22Rv1 (cell line): ENCODE results near the gene GAS6.
"Not testable (repeated sequence)": the region's sequence is repeated elsewhere in the genome, so short reads cannot be mapped to it uniquely, and the experiment has no call there.

Source experiments
- H3K27ac ChIP-seq: fragments of 450-650 bp; 2 replicates; pipeline ENCODE4 v1.5.1; 2017
- ZFX ChIP-seq: fragments of 450-650 bp; IDR thresholded peaks from 2 replicates; pipeline ENCODE4 v1.6.1; 2017; ENCODE audit warnings: antibody characterized with exemption, borderline replicate concordance
- TF ChIP-seq, protein P1 (sequence below): fragments of 450-650 bp; IDR thresholded peaks from 2 replicates; pipeline ENCODE4 v1.5.1; 2017; ENCODE audit warnings: mild to moderate bottlenecking

GAS6 gene

DNA sequence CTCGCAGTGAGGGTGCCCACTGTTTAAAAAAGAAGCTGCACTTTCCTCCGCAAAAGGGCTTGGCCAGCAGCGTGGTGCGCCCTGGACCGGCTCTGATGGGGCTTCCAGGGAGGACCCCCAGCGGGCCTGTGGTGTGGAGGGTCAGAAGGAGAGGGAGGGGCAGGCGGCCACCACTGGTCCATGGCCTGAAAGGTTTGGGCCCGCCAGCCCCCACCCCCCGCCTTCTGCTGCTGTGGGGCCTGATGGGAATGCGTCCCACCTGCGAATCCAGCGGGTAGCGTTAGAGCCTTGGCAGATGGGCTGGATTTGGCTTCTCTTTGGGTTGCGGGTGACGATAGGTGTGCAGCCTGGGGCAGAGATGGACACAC, 70.2 kb downstream of the GAS6 start:
- no peak overlapping the region for H3K27ac ChIP-seq

DNA sequence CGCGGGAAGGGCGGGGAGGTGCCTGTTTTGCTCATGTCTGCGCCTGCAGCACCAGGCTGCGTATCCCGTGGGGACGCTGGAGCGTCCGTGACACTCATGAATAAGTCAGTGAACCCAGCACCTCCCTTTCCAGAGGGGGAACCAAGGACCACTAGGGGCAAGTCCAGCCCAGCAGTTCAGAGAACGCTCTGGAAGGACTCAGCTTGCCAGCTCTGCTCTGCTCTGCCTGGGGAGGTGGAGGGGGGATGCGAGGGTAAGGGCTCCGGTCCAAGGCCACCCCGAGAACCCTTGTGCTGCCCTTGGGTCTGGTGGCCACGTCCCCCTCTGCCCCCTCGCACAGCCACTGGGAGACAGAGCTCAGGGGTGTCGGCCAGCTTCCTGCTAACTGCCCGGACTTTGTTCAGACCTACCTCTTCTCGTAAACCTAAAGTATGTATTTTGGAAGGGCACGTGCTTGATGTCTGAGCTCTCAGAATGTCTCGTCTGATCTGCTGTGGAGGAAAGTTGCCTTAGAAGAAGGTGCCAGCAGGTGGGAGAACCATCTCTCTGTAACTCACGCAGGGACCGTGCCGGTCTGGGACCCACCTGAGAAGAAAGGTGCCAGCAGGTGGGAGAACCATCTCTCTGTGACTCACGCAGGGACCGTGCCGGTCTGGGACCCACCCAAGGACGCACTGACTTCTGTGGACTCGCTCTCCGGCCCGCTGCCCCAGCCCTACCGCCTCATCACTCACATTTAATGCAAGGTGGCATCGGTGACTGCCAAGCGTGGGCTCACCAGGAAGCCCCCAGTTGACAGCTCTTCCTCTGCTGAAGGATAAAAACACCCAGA, 70.8 kb downstream of the GAS6 start:
- TF ChIP-seq, protein P1, sequence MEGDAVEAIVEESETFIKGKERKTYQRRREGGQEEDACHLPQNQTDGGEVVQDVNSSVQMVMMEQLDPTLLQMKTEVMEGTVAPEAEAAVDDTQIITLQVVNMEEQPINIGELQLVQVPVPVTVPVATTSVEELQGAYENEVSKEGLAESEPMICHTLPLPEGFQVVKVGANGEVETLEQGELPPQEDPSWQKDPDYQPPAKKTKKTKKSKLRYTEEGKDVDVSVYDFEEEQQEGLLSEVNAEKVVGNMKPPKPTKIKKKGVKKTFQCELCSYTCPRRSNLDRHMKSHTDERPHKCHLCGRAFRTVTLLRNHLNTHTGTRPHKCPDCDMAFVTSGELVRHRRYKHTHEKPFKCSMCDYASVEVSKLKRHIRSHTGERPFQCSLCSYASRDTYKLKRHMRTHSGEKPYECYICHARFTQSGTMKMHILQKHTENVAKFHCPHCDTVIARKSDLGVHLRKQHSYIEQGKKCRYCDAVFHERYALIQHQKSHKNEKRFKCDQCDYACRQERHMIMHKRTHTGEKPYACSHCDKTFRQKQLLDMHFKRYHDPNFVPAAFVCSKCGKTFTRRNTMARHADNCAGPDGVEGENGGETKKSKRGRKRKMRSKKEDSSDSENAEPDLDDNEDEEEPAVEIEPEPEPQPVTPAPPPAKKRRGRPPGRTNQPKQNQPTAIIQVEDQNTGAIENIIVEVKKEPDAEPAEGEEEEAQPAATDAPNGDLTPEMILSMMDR = no peak
- no peak overlapping the region for H3K27ac ChIP-seq

More for the DNA sequence above, 70.2 kb downstream of the GAS6 start:
- TF ChIP-seq, protein P1 = no peak
- TF ChIP-seq ZFX = no peak

DNA sequence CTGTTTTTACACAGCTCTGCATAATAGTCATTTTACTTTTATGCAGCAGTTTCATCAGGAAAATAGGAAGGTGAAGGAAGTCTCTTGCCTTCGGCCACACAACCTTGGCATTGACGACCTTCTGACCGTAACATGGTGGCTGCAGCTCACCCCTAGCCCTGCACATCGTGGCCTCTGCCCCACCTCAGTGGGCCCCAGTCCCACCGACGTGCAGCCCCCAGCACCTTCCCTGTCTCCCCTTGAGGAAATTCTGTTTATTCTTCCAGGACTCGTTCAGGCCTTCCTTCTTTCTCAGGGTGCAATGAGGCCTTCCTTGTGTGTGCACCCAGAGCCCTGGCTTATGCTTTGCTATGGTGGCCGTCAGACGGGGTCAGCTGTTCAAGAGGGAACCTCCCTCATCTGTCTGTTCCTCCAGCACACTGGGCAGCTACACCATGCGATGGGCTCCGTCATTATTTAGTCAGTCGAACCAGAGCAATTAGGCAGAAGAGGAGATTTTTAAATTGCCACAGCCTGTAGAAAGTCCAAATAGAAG, 71.6 kb downstream of the GAS6 start:
- no peak overlapping the region for H3K27ac ChIP-seq
- TF ChIP-seq, protein P1 = no peak
- no peak for TF ChIP-seq ZFX

DNA sequence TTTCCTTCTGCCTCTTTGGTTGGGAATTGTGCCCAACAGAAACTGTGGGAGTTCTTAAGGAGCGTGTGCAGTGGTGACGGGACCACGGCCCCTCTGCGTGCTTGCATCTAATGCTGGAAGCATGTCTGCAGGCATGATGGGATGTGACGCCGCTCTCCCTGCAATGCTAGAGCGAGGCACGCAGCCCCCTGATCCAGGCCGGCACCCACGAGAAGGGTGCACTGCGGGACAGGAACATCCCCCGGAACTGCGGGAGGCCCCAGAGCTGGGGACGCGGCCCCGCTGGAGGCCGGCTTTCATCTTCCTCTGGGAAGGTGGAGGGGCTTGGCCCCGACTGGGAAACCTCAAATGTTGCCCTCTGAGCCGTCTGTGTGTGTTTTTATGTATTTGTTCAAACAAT, 72.1 kb downstream of the GAS6 start:
- H3K27ac ChIP-seq = no peak overlapping the region
- TF ChIP-seq, protein P1 = no peak
- no peak for TF ChIP-seq ZFX

DNA sequence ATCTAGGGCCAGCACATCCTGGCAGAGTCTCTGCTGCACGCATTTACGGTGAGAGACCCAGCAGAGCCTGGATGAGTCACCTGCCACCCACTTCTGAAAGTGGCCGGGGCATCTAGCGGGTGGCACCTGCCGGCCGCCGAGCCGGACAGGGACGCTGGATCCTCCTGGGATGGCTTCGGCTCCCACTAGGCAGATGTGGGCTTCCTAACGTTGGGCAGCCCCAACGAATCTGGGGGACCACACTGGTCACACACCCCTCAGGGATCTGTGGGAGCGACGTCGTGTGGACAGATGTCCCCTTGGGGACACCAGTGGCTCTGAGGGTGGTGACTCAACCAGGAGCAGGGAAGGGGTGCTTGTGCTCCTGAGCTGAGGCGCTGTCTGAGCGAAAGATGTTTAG, 72.7 kb downstream of the GAS6 start:
- TF ChIP-seq, protein P1 = no peak
- TF ChIP-seq ZFX = no peak

DNA sequence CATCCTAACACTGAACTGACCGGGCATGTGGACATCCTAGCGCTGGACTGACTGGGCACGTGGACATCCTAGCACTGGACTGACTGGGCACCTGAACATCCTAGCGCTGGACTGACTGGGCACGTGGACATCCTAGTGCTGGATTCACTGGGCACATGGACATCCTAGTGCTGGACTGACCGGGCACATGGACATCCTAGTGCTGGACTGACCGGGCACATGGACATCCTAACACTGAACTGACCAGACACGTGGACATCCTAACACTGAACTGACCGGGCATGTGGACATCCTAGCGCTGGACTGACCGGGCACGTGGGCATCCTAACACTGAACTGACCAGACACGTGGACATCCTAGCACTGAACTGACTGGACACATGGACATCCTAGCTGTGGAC, 73.9 kb downstream of the GAS6 start:
- H3K27ac ChIP-seq = not testable (repeated sequence)

More for the DNA sequence above, 72.7 kb downstream of the GAS6 start:
- H3K27ac ChIP-seq = no peak overlapping the region

DNA sequence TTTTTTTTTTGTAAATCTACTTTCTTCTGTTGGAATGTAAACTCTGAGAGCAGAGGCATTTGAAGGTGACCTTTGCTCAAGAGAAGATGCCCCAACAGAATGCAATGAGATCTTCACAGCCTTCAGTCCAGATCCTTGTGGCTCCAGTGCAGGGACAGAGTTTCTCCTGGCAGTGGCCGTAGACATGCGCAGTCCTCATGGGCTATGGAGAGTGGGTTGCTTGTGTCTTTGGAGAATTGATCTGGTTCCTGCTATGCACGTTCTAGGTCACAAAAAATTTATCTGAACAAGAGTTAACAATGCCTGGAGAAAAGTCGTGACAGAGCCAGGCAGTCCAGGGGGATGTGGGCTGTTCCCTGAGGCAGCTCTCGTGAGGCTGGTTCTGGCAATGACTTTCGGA, 74.7 kb downstream of the GAS6 start:
- TF ChIP-seq ZFX = no peak
- TF ChIP-seq, protein P1 = no peak
- no peak overlapping the region for H3K27ac ChIP-seq
